NCI-H2171 (cell line): ENCODE data around the gene TLE2.
"Not testable (repeated sequence)": the region's sequence is repeated elsewhere in the genome, so short reads cannot be mapped to it uniquely, and the experiment has no call there.

Source experiments
- DNase-seq: peaks from one replicate; lab custom pipeline; 2025; lab: John Stamatoyannopoulos, UW

Gene TLE2

DNA sequence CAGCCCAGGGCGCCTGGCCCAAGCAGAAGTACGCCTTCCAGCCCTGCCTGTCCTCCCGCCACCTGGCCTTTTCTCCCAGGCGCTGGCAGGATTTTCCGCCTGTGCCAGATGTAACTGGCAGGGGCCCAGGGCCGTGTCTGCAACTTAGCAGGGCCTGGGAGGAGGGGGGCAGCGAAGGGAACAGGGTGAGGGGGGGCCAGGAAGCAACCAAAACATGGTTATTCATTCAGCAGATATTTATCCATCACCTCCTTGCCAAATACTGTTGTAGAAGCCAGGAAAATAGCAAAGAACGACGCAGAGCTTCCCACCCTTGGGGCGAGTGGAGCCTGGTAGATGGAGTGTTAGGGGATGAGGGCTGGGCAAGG is 46.1 kb downstream of the TLE2 start:
- DNase-seq, result peak; percentile 96

DNA sequence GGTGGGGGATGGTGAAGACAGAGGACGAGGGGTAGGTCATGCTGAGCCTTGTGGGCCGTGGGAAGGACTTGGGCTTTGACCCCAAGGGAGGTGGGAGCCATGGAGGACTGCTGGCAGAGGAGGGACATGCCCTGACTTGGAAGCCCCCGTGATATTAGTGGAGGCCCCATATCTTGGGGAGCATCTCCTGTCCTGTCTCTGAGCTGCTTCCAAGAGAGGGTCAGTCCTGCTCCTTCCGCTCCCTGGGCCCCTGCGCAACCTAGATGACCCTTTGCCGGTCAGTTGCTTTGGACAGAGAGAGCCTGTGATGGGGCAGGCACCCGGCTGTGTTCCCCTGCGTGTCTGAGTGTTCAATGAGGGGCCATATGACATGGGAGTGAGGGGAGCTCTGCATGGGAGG is 46.5 kb downstream of the TLE2 start:
- no peak for DNase-seq

DNA sequence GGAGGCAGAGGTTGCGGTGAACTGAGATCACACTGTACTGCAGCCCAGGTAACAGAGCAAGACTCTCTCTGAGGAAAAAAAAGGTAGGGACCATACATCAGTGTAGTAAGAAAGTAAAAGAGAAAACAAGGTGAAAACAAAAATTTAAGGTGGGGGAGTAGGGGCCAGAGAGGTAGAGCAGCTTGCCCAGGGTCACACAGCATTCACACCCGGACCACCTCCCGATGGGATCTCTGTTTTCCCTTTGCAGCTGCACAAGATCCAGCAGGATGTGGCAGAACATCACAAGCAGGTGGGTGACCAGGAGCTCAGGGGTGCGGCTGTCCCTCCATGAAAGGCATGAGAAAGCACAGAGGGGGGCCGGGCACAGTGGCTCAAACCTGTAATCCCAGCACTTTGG is 47.2 kb downstream of the TLE2 start:
- DNase-seq, result no peak

DNA sequence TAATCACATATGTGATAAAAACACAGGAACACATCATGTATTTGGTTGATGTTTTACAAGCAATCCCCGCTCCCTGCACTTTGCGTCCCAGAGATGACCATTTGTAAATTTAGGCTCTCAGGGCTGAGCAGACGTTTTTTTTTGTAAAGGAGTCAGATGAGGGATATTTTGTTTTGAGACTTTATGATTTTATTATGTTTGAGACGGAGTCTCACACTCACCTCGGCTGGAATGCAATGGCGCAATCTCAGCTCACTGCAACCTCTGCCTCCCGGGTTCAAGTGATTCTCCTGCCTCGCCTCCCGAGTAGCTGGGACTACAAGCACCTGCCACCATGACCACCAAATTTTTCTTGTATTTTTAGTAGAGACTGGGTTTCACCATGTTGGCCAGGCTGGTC is 50.3 kb downstream of the TLE2 start:
- DNase-seq, result no peak

DNA sequence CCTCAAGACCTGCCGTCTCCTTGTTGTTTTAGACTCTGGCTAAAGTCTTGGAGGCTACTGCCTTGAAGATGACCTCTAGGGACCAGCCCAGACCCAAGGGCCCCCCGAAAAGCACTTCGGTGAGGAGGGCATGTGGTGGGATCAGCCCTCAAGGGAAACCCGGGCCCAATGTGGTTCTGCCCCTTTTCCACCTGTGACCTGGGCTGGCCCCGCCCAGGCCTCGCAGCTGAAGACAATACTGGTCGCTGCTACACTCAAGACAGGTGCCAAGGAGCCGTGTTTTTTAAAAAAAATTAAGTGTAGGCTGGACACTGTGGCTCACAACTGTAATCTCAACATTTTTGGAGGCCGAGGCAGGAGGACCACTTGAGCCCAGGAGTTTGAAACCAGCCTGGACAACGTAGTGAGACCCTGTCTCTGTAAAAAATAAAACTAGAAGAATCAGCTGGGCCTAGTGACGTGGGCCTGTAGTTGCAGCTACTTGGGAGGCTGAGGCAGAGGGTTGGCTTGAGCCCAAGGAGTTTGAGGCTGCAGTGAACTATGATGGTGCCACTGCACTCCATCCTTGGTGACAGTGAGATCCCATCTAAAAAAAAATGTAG is 50.8 kb downstream of the TLE2 start:
- no peak for DNase-seq

DNA sequence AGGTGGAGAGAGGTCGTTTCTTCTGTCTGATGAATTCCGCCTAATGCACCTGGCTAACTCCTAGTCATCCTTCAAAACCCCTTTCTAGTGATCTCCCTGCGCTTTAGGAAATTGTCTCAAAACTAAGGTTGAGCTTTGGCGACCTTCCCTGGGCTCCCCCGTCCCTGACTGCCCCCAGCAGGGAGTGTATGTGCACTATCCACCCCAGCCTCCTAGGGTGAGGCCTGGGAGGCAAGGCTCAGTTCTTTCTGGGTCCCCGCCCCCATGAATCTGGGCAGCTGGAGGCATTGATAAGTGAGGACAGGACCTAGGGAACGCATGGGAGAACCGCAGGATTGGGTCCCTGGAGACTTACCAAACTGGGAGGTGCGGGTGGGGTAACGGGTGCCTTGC is 51.3 kb downstream of the TLE2 start:
- no peak for DNase-seq

DNA sequence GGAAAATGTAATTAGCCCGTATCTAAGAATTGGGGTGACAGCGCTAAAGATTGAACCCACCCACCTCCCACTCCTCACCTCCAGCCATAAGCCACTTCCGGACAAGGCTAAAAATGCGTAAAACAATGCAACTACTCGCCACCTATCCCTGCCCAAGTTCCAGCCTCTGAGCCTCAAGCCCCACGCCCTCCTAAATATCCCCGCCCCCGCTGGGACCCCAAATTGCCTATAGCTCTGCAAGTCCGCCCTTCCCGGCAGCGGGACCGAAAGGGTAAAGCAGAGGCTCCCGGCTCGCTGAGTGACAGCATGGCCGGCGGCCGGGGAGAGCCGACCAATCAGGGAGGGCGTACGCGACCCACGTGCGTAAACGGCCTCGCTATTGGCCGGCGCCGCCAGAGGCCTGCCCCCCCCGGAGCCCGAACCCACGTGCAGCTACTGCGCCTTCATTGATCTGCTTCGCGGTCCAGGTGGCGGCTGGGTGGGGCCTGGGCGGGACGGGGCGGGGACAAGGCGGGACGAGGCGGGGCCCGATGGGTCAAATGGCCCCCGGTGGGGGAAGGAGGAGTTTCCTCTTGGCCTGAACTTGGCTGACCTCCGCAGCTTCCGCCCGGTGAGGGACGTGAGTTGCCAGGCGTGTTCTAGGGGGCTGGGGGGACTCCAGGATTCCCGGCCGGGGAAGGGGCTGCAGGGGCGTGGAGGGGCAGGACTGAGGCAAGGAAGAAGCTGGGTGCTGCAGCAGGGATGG is 51.9 kb downstream of the TLE2 start, which contains the start of gene TLE6:
TSS of gene TLE6 (plus strand) at position 564 of the 745 bp plus-strand sequence. CDS start 670 bp downstream, outside the sequence.
- peak; percentile 97 for DNase-seq

DNA sequence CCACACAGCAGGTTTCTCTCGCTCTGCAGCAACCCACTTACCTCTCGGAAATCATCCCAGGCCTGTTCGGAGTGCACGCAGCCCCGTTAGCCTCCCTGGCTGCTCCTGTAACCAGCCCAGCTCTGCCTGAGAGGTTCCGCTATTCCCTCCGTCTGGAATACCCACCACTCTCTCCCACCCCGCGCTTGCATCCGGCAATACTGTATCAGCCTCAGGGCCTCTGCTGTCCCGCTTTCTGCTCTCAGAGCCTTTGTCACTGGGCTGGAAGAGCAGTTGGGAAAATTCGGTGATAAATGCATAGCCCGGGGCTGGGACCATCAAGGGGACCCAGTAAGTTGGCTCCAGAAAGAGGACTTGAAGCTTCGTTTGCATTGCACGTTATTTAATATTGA is 52.5 kb downstream of the TLE2 start:
- DNase-seq, result no peak

DNA sequence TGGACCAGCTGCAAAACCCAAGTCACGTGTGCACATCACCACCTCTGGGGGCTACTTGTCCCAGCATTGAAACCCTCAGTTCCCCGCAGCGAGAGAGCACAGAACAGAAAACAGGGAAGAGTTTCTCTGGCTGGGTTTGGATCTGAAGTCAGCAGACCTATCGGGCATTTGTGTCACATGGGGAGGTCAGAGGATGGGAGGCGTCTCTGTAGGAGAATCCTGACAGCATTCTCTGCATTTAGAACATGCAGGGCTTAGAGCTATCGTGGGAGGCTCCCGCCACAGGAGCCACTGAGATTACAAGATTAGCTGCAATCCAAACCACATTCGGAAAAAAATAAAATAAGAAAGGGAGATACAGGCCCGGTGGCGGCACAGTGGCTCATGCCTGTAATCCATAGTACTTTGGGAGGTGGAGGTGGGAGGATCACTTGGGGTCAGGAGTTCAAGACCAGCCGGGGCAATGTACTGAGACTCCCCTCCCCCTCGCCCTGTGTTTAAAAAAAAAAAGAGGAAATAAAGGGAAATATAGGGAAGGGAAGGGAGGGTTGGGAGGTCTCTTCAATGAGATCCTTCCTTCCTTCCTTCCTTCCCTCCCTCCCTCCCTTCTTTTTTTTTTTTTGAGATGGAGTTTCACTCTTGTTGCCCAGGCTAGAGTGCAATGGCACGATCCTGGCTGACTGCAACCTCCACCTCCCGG is 54.6 kb downstream of the TLE2 start:
- DNase-seq, result no peak

DNA sequence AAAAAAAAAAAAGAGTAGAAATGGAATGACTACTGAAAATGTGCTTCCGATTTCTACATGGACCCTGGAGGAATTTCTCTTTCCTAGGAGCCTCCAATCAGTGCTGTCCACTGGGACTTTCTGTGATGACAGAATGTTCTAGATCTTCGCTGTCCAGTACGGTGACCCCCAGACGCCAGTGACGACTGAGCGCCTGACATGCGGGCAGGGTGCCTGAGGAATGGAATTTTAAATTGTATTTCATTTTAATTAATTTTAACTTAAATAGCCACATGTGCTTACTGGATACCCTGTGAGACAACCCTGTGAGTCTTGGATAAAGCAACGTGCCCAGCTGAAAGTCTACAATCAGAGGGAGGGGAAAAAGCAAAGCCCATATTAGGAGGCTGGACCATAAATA is 55.9 kb downstream of the TLE2 start:
- no peak for DNase-seq

DNA sequence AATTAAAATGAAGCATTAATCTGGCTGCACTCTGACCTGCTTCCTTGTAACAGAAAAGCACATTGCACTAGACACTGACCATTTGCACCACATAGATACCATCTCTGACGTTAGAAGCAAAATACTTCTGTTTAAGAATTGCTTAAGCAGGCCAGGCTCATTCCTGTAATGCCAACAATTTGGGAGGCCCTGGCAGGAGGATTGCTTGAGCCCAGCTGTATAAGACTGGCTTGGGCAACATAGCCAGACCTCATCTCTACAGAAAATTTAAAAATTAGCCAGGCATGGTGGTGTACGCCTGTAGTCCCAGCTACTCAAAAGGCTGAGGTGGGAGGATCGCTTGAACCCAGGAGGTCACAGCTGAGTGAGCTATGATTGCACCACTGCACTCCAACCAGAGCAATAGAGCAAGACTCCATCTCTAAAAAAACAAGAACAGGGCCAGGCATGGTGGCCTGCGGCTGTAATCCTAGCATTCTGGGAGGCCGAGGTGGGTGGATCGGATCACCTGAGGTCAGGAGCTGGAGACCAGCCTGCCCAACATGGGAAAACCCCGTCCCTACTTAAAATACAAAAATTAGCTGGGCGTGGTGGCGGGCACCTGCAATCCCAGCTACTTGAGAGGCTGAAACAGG is 58.8 kb downstream of the TLE2 start:
- DNase-seq, result no peak

DNA sequence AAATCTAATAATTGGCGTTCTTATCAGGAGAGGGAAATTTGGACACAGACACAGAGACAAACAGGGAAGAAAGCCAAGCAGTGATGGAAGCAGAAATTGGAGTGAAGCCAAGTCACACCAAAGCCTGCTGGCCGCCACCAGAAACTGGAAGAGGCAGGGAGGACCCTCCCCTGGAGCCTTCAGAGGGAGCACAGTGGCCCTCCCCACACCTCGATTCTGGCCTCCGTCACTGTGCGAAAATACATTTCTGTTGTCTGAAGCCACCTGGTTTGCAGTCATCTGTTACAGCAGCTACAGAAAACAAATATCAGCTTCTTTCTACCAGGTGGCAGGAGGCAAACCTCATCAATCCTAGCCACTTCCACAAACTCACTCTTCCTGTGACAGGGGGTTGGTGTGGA is 60.0 kb downstream of the TLE2 start:
- DNase-seq, result peak; percentile 79

DNA sequence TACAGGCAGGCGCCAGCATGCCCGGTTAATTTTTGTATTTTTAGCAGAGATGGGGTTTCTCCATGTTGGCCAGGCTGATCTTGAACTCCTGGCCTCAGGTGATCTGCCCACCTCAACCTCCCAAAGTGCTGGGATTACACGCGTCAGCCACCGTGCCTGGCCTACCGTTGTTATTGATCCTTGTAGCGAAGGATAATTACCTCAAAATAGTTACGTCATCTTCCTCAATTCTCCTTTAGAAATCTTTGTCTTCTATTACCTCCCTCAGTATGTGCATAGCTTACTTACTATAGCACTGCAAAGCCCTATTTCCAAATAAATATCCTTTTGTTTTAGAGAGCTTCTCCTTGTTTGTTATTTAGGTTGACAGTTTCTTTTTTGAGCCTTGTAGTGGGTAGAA is 61.1 kb downstream of the TLE2 start:
- DNase-seq, result no peak

DNA sequence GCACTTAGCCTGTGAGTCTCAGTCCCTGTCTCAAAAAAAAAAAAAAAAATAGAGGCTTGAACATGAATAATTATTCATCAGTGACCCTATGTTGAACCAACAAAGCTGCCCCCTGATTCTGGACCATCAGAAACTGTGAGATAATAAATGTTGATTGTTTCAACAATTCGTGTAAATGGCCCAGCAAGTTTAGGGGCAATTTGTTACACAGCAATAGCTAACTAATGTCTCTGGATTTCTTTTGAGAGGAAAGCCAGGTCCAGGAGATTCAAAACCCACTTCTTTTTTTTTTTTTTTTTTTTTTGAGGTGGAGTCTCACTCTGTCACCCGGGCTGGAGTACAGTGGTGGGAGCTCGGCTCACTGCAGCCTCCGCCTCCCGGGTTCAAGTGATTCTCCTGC is 64.2 kb downstream of the TLE2 start:
- DNase-seq, result no peak

DNA sequence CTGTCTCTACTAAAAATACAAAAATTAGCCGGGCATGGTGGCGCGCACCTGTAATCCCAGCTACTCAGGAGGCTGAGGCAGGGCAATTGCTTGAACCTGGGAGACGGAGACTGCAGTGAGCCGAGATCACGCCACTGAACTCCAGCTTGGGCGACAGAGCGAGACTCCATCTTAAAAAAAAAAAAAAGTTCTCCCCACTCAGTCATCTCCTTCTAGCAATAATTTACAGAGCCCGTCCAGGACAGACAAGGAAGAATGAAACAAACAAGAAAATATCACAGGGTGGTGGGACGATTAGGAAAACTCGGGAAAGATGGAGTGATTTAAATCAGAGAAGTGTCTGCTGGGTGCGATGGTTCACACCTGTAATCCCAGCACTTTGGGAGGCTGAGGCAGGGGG is 65.4 kb downstream of the TLE2 start:
- not testable (repeated sequence) for DNase-seq

DNA sequence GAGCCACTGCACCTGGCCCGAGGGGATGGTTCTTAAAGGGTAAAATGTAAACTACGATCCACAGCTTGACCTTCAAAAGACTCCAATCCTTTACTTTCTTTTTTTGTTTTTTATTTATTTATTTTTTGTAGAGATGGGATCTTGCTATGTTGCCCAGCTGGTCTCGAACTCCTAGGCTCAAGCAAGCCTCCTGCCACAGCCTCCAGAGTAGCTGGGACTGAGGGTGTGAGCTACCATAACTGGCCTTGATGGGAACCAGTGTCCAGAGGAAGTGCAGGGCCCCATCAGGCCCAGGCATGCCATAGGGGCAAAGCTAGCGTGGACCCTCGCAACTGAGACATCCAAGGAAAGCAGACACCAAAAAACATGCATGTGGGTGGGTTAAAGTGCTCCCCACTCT is 66.0 kb downstream of the TLE2 start:
- DNase-seq, result no peak

DNA sequence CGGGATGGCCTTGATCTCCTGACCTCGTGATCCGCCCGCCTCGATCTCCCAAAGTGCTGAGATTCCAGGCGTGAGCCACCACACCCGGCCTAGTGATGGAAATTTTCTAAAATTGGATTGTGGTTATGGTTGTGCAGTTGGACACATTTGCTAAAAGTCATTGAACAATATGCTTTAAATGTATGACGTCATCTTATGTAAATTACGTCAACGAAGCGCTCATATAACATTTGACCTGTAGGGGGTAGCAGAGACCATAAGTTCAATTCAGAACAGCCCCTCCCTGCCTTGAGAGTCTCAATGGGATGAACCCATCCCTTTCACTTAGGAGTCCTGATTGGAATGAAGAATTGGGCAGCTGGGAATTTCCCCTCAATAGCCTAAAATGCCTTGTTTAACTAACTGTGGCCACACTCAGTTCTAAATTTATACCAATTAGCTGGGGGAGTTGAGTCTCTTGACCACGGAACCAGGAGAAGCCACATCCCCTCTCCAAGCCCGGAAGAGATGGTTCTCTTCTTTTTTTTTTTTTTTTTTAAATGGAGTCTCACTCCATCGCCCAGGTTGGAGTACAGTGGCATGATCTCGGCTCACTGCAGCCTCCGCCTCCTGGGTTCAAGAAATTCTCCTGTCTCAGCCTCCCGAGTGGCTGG is 66.9 kb downstream of the TLE2 start:
- DNase-seq, result peak; percentile 64

DNA sequence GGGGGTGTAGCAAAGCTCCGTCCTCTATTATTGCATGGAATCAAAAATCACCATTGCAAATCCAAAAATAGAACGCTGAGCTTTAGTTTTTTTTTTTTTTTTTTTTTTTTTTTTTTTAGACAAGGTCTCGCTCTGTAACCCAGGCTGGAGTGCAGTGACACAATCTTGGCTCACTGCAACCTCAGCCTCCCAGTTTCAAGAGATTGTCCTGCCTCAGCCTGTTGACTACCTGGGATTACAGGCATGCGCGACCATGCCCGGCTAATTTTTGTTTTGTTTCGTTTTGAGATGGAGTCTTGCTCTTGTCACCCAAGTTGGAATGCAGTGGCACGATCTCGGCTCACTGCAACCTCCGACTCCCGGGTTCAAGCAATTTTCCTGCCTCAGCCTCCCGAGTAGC is 69.0 kb downstream of the TLE2 start:
- no peak for DNase-seq

DNA sequence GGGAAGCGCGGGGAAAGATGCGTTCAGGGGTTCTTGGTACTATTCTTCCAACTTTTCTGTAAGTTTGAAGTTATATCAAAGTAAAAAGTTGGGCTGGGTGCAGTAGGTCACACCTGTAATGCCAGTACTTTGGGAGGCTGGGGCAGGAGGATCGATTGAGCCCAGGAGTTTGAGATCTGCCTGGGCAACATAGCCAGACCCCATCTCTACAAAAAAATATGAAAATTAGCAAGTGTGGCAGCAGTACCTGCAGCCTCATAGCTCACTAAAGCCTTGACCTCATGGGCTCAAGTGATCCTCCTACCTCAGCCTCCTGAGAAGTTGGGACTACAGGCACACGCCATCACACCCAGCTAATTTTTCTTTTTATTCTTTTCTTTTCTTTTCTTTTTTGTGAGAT is 71.9 kb downstream of the TLE2 start:
- no peak for DNase-seq

DNA sequence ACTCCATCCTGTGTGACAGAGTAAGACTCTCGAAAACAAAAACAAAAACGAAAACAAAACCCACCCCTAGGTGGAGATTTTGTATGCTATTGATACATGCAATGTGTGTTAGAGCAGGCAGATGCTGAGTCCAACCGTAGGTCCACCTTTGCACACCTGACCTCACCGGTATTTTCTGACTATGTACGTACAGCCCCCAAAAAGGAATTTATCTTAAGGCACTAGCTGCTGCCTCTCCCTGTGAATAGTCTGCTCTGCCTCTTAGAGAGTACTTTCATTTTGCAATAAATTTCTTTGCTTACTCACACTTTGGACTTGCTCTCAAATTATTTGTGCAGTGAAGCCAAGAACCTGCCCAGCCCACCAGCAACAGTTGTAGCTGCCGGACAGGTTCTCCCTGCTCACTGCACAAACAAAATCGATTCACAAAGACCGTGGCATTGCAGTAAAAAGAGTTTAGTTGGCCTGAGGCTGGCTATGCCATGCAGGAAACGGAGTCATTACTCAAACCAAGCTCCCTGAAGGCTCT is 76.1 kb downstream of the TLE2 start:
- no peak for DNase-seq

DNA sequence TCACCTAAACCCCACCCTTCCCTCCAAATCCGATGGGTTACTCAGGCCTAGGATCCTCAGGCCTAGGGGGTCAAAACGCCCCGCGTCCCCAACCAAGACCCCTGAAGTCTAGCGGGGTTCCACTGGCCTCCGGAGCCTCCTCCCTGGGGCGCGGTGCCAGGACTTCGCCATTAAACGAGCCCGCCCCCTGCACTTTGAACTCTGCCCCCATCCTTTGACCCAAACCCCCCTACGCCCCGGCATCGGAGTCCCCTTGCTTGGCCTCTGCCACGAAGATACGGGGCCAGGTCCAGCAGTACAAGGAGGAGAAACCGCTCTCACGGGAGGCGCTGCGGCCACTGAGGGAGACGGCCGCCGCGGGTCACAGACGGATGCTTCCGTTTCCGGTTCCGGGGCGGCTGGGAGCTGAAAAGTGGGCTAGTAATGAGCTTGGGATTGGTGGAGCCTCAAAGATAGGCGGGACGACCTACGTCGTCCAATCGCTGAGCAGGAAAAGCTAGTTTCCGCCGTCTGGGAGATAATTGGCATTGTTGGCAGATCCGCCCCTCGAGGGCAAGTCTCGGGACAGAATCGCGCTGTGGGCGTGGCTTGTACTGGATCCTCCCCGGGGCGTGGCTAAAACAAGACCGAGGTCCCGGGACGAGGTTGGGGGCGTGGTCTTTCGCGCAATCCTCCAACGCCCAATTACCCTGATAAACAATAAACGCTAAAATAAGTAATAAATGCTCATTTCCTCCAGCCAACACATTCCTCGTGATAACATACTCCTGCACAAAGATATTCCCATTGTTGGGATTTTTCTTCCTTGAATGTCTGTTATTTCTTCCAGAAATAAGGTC is 78.6 kb downstream of the TLE2 start:
- peak; percentile 97 for DNase-seq
